ENCODE measurements around the gene APOL1.
"Not testable (repeated sequence)": the region's sequence is repeated elsewhere in the genome, so short reads cannot be mapped to it uniquely, and the experiment has no call there.

Gene APOL1

DNA sequence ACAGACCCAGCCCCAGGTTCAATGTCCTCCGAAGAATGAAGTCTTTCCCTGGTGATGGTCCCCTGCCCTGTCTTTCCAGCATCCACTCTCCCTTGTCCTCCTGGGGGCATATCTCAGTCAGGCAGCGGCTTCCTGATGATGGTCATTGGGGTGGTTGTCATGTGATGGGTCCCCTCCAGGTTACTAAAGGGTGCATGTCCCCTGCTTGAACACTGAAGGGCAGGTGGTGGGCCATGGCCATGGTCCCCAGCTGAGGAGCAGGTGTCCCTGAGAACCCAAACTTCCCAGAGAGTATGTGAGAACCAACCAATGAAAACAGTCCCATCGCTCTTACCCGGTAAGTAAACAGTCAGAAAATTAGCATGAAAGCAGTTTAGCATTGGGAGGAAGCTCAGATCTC lies 14.1 kb downstream of the APOL1 start:
- DNase-seq (ENCODE audit: low read depth): no peak

GRCh38 chr22:36267896-36268485 lies 15.1 kb downstream of the APOL1 start:
- DNase-seq (ENCODE audit: low read depth): no peak

DNA sequence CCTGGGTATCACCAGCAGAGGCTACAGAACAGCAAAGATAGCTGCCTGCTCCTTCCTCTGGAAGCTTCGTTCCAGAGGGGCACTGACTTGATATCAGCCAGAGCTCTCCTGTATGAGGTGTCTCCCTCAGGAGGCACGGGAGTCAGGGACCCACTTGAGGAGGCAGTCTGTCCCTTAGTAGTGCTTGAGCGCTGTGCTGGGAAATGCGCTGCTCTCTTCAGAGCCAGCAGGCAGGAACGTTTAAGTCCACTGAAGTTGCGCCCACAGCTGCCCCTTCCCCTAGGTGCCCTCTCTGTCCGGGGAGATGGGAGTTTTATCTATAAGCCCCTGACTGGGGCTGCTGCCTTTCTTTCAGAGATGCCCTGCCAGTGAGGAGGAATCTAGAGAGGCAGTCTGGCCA lies 18.3 kb downstream of the APOL1 start:
- DNase-seq (ENCODE audit: low read depth): not testable (repeated sequence)

DNA sequence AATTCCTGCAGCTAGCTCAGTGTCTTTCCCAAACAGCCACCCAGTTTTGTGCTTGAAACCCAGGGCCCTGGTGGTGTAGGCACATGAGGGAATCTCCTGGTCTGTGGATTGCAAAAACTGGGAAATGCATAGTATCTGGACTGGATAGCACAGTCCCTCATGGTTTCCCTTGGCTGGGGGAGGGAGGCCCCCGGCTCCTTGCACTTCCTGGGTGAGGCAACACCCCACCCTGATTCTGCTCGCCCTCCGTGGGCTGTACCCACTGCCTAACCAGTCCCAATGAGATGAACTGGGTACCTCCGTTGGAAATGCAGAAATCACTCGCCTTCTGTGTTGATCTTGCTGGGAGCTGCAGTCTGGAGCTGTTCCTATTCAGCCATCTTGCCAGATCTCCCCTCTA lies 19.0 kb downstream of the APOL1 start:
- DNase-seq (ENCODE audit: low read depth): not testable (repeated sequence)

DNA sequence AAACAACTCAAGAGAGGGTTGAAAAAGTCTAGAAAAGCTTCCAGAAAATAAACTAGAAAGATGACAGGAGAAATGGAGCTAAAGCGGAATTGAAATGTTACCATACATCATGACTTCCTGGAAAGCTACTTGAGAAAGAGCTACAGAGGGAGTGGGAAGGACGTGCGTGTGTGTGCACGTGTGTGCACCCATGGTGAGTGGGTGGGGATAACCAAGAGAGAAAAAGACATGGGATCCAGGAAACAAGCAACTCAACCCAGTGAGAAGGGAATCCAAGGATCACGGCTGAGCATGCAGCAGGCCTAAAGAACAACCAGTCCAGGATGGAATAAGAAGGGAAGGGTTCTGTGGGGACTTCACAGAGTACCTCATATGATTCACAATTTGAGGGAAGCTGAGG lies 21.6 kb downstream of the APOL1 start:
- no peak for DNase-seq (ENCODE audit: low read depth)

DNA sequence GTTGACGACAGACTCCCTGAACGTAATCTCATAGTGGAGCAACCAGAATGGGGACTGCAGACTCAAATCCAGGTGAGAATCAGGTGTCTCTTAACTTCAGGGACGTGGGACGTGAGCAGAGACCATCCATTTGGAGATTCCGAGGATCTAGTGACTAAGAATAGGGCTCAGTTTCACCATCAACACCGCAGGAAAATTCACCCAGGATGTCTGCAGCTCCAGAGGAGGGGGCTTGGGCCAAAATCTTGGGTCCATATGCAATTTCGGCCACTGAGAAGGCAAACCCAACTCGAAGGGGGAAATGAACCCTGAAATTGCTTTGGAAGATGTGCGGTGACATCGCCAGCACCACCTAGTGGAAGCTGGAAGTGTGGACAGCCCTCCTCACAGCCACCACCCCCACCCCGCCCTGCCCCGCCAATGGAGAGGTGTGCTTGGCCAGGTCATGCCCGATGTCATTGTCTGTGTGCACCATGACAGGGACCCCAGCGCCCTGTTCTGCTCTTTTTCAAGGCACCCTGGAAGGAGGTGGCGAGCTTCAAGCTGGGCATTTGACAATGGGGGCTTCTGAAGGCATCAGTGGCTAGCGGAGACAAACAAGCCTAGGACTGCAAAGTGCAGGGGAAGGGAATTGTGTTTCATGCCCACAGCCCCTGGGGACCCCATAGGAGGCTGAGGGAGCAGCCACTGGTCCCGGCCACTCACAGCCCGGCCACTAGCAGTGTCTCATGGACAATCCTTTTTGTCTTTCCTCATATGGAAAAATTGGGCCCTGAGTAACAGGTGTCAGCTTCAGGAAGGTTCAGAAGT lies 24.8 kb downstream of the APOL1 start:
- DNase-seq (ENCODE audit: low read depth): peak; percentile 42

- no peak for DNase-seq (ENCODE audit: low read depth)
Measured at GRCh38 chr22:36279219-36279666, 26.3 kb downstream of the APOL1 start.

DNA sequence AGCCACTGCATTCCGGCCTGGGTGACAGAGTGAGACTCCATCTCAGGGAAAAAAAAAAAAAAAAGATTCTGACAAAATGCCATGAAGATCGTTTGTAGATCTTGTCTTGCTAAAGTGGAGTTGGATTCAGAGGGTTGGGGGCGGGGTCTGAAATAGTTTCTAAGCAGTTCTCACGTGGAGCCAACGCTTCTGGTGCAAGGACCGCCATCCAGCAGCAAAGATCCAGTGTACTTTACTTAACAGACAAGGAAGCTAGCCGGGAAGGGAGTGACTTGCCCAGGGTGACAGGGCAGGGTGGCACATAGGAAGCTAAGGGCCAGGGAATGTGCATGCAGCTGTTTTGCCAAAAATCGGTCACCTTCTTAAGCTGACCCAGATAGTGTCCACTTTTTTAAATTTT lies 27.4 kb downstream of the APOL1 start:
- DNase-seq (ENCODE audit: low read depth): no peak

DNA sequence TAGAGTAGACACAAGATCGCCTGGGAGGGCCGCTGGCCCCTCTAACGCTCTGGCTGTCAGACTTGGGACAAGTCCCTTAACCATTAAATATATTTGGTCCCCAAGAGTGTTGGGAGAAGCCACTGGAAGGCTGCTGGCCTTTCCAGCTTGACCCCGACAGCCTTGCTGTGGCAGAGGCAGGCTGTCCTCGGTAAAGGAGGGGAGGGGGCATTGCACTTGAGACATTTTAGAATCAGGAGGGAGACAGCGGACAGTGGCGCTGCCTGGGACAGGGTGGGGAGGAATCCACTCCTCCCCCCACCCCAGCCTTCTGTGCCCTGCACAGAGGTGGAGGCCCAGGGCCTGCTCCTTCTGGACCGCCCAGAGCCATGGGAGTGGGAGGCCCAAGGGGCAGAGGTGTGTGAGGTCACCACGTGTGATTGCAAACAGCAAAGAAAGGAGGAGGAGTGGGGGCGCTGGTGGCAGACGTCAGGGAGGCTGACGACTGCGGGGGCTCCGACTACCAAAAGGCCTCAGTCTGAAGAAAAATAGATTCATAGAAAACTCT lies 28.9 kb downstream of the APOL1 start:
- no peak for DNase-seq (ENCODE audit: low read depth)

GRCh38 chr22:36282328-36282831 lies 29.4 kb downstream of the APOL1 start:
- no peak for DNase-seq (ENCODE audit: low read depth)

- DNase-seq (ENCODE audit: low read depth): no peak
Measured at GRCh38 chr22:36284171-36284571, 31.2 kb downstream of the APOL1 start.

DNA sequence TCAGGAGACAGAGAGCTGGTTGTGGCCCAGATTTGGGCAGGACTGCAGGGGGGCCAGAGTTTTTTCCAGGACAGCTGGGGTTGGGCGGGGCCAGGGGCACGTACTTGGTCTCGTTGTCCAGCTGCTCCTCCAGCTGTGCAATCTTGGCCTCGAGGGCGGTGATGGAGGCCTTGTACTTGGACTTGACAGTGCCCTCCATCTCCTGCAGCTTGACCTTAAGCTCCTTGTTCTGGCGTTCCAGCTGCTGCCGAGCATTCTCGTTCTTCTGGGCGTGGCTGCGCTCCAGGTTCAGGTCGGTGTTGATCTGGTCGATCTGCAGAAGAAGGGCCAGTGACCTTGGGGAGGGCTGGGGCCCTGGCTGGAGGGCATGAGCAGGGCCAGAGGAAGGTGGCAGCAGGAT lies 32.1 kb downstream of the APOL1 start:
- no peak for DNase-seq (ENCODE audit: low read depth)

- DNase-seq (ENCODE audit: low read depth): no peak
Measured at GRCh38 chr22:36285545-36285944, 32.6 kb downstream of the APOL1 start.

DNA sequence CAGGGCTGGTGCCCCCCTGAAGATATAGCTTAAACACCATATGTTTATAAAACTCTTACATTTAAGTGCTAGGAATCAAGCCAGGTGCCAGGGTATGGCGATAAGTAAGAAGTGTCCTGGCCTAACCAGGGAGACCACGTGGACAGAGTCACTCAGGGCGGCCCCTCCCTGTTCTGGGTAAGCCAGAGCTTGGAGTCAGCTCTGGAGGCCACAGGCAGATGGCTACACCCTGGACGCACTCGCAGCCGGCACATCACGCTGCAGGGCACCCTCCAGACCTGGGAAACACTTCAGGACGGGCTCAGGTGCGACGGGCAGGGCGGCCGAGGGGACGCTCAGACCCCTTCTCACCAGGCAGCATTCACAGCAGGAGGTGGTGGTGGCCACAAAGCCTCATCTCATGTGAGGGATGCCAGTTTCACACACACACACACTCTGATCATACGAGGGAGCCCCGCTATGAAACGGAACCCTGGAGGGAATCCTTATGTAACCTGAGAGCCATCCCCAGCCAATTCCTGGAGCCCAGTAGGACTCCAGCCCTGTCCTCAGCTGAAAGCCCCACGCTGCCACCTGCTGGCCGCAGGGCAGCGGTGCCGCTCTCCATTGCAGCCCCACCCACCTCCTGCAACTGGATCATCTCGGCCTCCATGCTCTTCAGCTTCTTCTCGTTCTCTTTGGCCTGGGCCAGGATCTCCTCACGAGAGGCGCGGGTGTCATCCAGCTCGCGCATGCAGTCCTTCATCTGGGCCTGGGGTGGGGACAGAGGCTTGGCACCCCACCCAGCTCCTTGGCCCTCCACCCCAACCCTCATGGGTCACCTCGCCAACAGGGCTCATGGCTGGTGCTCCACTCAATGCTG lies 33.4 kb downstream of the APOL1 start:
- no peak for DNase-seq (ENCODE audit: low read depth)

DNA sequence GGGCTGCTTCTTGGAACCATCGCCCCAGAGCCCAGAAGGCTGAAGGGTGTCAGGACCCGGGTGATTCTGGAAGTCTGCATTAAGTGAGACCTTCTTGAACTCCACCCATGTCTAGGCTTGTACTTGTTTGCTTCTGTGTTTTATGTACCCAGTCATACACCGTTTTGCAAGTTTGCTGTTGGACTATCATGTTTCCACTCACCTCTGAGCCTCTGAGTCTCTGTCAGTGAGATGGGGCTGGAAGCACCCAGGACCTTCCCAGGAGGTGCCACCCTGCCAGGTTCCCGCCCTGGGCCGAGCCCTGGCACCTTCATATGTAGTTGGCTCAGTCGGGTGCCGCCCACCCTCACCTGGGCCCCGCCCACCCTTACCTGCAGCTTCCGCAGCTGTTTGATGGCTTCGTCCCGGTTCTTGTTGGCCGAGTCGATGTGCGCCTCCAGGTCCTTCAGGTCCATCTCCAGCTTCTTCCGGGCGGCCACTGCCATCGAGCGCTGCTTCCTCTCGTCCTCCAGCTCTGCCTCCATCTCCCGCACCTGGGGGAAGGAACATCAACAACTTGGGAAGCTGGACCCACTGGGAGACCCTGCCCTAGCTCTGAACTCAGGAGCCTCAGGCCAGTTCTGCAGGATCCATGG lies 35.1 kb downstream of the APOL1 start:
- no peak for DNase-seq (ENCODE audit: low read depth)

DNA sequence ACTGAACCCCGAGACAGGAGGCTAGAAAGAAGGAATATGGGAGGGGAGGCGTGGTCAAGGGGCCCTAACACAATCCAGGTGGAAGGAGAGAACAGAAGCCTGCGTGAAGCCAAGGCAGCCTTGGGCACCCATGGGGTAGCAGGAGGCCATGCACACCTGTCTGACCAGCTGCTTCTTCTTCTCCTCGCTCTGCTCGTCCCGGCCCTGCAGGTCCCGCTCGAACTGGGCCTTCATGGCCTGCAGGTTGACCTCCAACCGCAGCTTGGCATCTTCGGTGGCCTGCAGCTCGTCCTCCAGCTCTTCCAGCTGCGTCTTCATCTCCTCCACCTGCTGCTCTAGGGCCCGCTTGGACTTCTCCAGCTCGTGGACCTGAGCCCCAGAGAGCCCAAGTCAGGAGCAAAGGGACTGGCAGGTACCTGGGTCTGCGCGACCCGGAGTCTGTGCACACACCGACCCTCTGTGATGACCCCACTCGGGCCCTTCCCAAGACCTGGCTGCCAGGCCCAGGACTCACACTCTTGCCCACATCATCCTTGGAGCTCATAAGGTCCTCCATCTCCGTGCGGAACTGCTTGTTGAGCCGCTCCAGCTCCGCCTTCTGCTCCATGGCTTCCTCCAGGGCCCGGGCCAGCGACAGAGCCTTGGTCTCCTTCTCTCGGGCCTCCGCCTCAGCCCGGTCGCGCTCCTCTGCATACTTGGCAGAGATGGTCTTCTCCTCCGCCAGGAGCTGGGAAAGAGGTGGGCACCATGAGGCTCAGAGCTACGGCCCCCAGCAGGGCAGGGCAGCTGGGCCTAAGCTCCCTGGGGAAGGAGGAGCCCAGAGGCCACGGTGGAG lies 35.9 kb downstream of the APOL1 start:
- DNase-seq (ENCODE audit: low read depth): no peak

GRCh38 chr22:36289406-36289870 lies 36.5 kb downstream of the APOL1 start:
- no peak for DNase-seq (ENCODE audit: low read depth)

DNA sequence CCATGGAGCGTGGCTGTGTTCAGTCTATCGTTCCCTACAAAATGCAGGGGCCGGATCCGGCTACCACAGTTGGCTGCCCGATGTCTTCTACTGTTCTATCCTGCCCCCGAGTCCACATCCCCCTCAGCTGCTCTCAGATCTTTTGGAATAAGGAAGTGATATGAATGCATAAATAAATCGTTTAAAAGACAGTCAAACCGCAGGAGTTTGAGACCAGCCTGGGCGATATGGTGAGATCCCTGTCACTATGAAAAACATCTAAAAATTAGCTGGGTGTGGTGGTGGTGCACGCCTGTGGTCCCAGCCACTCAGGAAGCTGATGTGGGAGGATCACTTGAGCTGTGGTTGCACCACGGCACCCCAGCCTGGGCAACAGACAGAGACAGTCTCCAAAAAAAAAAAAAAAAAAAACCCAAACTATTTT lies 37.0 kb downstream of the APOL1 start:
- DNase-seq (ENCODE audit: low read depth): not testable (repeated sequence)

- not testable (repeated sequence) for DNase-seq (ENCODE audit: low read depth)
Measured at GRCh38 chr22:36290391-36291075, 37.6 kb downstream of the APOL1 start.
